MCF 10A (cell line): ENCODE measurements around the gene DBP. TPM values are rescaled to one million over a fixed set of nuclear protein-coding genes. Genes with fewer than 3 reads are reported as not detected.
A peak's percentile ranks its signal among the peaks of the same experiment; 100 is the strongest.

Source experiments
- BruUV-seq: library from RNA; stranded (reverse); fragments of 400-500 nt; replicated peaks from 2 replicates; lab custom pipeline; 2021; lab: Mats Ljungman, UMichigan
- CTCF ChIA-PET: fragments of 300-600 bp; sonication (Branson Sonifier 250); formaldehyde crosslinking; extraction: SDS; loops from one replicate; lab custom pipeline; 2021; ENCODE audit warnings: antibody characterized with exemption, inconsistent platforms; lab: Yijun Ruan, JAX
- POLR2A ChIA-PET: fragments of 300-600, 350-650 bp; sonication (Branson Sonifier 250); formaldehyde crosslinking; extraction: SDS; loops from one replicate; lab custom pipeline; 2020; ENCODE audit warnings: antibody characterized with exemption, inconsistent platforms; lab: Yijun Ruan, JAX
- DNase-seq: peaks from one replicate; pipeline ENCODE4 v3.0.0-alpha.2; 2018; ENCODE audit not compliant: unreplicated experiment
- H3K27ac Mint-ChIP-seq: one replicate; pipeline ENCODE4 v1.8.0; 2022; ENCODE audit warnings: mild to moderate bottlenecking, low read depth, mixed read lengths; ENCODE audit not compliant: unreplicated experiment
- H3K27me3 Mint-ChIP-seq: one replicate; pipeline ENCODE4 v1.8.0; 2022; ENCODE audit warnings: mixed read lengths; ENCODE audit not compliant: insufficient read depth, unreplicated experiment
- H3K36me3 Mint-ChIP-seq: one replicate; pipeline ENCODE4 v1.8.0; 2022; ENCODE audit warnings: mild to moderate bottlenecking, moderate library complexity, mixed read lengths; ENCODE audit not compliant: insufficient read depth, unreplicated experiment
- H3K4me1 Mint-ChIP-seq: one replicate; pipeline ENCODE4 v1.8.0; 2022; ENCODE audit warnings: mixed read lengths; ENCODE audit not compliant: insufficient read depth, unreplicated experiment
- H3K4me3 Mint-ChIP-seq: one replicate; pipeline ENCODE4 v1.8.0; 2022; ENCODE audit warnings: mild to moderate bottlenecking, moderate library complexity, mixed read lengths; ENCODE audit not compliant: unreplicated experiment
- H3K9me3 Mint-ChIP-seq: one replicate; pipeline ENCODE4 v1.8.0; 2022; ENCODE audit warnings: mixed read lengths; ENCODE audit not compliant: unreplicated experiment
- intact Hi-C: fragments of 100-400 bp; cut with micrococcal nuclease; formaldehyde crosslinking; loops from 2 replicates; pipeline ENCODE4 v1.14.1; 2022
- total RNA-seq: library from RNA; stranded (reverse); gene quantifications from 2 replicates; pipeline ENCODE4 v1.2.3, GENCODE V29; 2022
- TF ChIP-seq, protein P1 (sequence below): fragments of 200-600 bp; IDR thresholded peaks from one replicate; pipeline ENCODE4 v1.8.0; 2022; ENCODE audit warnings: antibody characterized with exemption, mild to moderate bottlenecking; ENCODE audit not compliant: unreplicated experiment

The DBP gene
- total RNA-seq, 1 experiment from 2014 or later: 0.56 TPM

DNA sequence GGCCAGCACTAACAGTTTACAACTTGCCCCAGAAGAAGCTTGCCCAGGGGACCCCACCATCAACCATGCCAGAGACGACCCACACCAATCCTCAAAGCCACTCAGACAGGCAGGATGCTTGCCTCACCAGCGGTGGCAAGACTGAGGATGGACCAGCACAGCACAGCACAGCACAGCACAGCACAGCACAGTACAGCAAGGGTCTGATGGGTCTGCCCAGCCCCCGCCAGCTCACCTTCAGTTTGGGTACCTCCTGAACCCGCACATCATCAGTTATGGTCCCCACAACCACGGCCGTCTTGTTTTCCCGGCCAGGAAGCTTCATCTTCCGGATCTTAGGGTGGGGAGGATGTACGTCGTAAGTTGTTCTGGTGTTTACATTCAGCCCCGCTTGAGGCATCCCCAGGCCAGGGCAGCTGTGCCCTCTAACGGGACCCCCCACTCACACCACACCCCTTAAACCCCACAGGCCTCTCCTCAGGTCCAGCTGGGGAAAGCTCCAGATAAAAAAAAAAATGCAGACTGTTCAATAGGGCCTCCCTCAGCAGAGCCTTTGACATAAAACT lies 20.6 kb downstream of the DBP start:
- H3K9me3 Mint-ChIP-seq: no peaks in the 10 kb centered on the region
- BruUV-seq: no TSS peak
- H3K27ac Mint-ChIP-seq: peak overlapping the region; percentile 96
- POLR2A ChIA-PET: interaction anchor here (0.5 to 7.2 kb wide), 12 partner anchors 16 to 1252 kb away, joined by 3 to 108 read pairs (median 4); partner anchors contain the start of genes CA11, DBP, PPP1R15A and SYNGR4
- H3K36me3 Mint-ChIP-seq: peaks cover 69% of the 10 kb centered on the region
- H3K27me3 Mint-ChIP-seq: no peaks in the 10 kb centered on the region
- peaks cover 44% of the 10 kb centered on the region for H3K4me1 Mint-ChIP-seq
- no peak for DNase-seq
- peak overlapping the region; percentile 87 for H3K4me3 Mint-ChIP-seq
- CTCF ChIA-PET: interaction anchor here (0.5 to 1.5 kb wide), 9 partner anchors 10 to 958 kb away, joined by 3 to 6 read pairs (median 3); no protein-coding TSS in a partner anchor
- TF ChIP-seq, protein P1, sequence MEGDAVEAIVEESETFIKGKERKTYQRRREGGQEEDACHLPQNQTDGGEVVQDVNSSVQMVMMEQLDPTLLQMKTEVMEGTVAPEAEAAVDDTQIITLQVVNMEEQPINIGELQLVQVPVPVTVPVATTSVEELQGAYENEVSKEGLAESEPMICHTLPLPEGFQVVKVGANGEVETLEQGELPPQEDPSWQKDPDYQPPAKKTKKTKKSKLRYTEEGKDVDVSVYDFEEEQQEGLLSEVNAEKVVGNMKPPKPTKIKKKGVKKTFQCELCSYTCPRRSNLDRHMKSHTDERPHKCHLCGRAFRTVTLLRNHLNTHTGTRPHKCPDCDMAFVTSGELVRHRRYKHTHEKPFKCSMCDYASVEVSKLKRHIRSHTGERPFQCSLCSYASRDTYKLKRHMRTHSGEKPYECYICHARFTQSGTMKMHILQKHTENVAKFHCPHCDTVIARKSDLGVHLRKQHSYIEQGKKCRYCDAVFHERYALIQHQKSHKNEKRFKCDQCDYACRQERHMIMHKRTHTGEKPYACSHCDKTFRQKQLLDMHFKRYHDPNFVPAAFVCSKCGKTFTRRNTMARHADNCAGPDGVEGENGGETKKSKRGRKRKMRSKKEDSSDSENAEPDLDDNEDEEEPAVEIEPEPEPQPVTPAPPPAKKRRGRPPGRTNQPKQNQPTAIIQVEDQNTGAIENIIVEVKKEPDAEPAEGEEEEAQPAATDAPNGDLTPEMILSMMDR: no peak
- intact Hi-C loops: no loop called here

DNA sequence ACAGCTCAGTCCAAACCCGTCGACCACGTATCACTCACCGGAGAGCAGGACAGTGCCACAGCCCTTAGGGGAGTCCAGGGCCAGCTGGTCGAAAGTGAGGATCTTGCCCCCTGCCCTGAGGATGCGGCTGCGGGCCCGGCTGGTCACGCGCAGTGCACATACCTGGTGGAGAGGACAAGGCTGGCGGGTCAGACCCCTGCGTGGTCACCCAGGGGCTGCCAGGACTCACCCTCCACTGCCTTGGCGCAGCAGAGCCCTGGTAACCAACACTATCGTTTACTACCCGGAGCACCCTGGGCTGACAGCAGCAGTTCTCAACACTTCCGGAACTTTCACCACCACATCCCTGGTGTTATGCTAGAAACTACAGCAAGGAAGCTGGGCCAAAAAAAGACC lies 21.1 kb downstream of the DBP start:
- CTCF ChIA-PET: interaction anchor here (0.9 to 1.2 kb wide), 3 partner anchors 10 to 128 kb away, joined by 3 to 6 read pairs (median 4); no protein-coding TSS in a partner anchor
- POLR2A ChIA-PET: interaction anchor here (0.6 to 7.2 kb wide), 9 partner anchors 17 to 836 kb away, joined by 3 to 108 read pairs (median 5); partner anchors contain the start of genes CA11, DBP and PPP1R15A
- peak overlapping the region; percentile 87 for H3K4me3 Mint-ChIP-seq
- H3K9me3 Mint-ChIP-seq: no peaks in the 10 kb centered on the region
- H3K4me1 Mint-ChIP-seq: peaks cover 44% of the 10 kb centered on the region
- no peak overlapping the region for H3K27ac Mint-ChIP-seq
- intact Hi-C loops: no loop called here
- BruUV-seq: no TSS peak
- DNase-seq: no peak
- H3K36me3 Mint-ChIP-seq: peaks cover 64% of the 10 kb centered on the region
- H3K27me3 Mint-ChIP-seq: no peaks in the 10 kb centered on the region
- TF ChIP-seq, protein P1: no peak

DNA sequence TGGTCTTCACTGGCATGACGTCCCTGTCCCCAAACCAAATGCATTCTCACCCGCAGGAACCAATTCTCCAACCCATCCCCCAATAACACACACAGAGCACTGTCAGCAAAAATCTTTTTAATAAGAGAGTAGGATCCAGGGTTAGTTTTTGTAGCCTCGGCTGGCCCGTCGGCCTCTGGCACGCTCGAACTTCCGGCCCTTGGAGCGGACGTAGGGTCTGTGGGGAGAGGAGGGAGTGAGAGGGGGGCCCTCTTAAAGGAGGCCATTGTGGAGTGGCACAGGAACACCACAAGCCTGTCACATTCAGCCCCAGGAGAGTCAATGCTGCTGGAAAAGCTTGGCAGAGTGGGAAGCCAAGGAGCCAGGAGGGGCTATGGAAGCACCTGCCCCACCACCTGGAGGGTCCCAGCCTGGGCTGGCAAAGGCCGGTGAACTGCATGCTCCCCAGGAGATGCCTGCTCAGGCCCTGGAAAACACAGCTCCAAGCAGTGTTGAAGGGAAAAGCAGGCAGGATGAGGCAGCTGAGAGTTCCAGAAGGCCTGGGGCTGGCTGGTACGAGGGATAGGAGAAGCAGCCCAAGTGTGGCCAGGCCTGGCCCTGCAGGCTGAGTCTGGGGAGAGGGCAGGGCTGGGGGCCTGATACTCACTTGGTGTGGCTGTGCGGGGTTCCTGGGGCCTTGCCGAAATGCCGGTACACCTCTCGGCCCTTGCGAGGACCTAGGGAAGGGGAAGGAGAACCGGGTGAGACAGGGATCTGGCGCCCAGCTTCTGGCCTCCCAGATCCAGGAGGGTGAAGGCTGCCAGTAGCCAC lies 21.7 kb downstream of the DBP start:
- no peaks in the 10 kb centered on the region for H3K27me3 Mint-ChIP-seq
- no peaks in the 10 kb centered on the region for H3K9me3 Mint-ChIP-seq
- TF ChIP-seq, protein P1: no peak
- H3K36me3 Mint-ChIP-seq: peaks cover 64% of the 10 kb centered on the region
- no peak for DNase-seq
- peak overlapping the region; percentile 87 for H3K4me3 Mint-ChIP-seq
- peaks cover 44% of the 10 kb centered on the region for H3K4me1 Mint-ChIP-seq
- H3K27ac Mint-ChIP-seq: peak overlapping the region; percentile 51
- intact Hi-C loops: no loop called here
- ChIA-PET CTCF (interaction anchor here (0.6 to 1.2 kb wide), 3 partner anchors 19 to 127 kb away, joined by 3 read pairs; no protein-coding TSS in a partner anchor), POLR2A (interaction anchor here (0.9 to 7.2 kb wide), 5 partner anchors 12 to 126 kb away, joined by 3 to 108 read pairs (median 5); no protein-coding TSS in a partner anchor)
- no TSS peak for BruUV-seq
